Right forelimb (tissue), 1 donor: ENCODE measurements around the gene MTHFR.

Source experiments
- DNase-seq: peaks from one replicate; pipeline ENCODE4 v3.0.0-alpha.2; 2018

MTHFR gene

GRCh38 chr1:11805422-11806306 lies at the start of gene MTHFR, which contains the start of gene CLCN6:
TSS of gene MTHFR (minus strand) at chr1:11805964. CDS start at chr1:11803116, 2,848 bp downstream.
TSS of gene CLCN6 (plus strand) at chr1:11806191. CDS start at chr1:11806263, 72 bp downstream.
- DNase-seq, result peak; percentile 99

DNA sequence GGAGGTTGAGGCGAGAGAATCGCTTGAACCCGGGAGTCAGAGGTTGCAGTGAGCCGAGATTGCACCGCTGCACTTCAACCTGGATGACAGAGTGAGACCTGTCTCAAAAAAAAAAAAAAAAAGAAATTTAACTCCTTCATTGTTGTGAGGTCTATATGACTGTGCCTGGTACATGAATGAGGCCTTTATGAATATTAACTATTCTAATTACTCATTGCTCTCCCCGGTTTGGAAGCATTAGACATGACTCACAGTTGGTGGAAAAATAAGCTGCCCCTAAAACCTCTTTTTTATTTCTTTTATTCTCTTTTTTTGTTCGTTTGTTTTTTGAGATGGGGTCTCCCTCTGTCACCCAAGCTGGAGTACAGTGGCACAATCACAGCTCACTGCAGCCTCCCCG lies 49.7 kb upstream of the MTHFR start:
- no peak for DNase-seq

DNA sequence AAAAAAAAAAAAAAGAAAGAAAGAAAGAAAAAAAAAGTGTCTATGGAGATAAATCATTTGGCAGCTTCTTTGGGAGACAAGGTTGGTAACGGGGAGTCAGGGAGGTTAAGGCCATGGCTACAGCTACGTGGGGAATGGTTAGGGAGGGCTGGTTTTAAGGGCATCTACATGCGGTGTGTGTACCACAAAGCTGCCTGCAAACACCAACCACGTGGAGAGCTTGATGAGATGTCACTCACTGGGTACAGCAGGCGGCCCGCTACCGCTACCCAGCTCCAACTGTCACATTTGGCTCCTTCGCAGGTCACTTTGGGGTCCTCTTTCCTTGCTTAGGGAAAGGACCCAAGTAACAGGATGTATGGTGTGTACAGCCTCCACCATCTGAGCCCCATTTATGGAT lies 48.8 kb upstream of the MTHFR start:
- no peak for DNase-seq

- no peak for DNase-seq
These were observed 45.4 kb upstream of the MTHFR start for GRCh38 chr1:11851180-11851579.

DNA sequence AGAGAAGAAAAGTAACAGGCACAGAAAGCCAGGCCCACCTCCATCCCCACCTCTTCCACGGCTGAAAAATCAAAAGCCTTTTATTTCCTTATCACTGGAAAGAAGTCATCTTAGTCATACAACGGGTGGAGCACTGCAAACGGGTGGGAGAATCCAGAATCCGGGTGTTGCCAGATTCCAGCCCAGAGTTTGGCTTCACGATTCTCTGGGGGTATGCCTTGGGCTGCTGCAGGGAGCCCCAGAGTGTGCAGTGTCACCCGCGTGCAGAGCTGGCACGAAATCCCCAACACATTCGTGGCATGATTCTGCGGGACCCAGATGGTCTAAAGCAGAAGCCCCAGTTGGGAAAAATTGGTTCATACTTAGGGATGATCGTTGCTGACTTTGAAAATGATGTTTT lies 44.4 kb upstream of the MTHFR start:
- no peak for DNase-seq

DNA sequence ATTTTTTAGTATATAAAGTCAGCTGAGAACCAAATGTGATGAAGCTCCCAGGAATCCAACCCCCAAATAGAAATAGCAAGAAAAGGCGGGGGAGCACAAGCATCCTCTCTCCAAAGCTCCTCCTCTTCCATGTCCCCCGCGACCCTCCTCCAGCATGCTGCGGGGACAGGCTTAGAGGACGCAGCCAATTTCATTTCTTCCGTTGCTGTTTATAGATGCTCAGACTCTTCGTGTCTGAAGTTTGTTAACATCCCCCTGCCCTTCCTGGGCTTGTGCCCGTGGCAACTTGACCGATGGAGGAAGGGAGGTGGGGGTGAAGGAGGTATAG lies 42.6 kb upstream of the MTHFR start:
- DNase-seq, result no peak

- peak; percentile 56 for DNase-seq
These were observed 42.1 kb upstream of the MTHFR start, which contains the start of gene NPPA for GRCh38 chr1:11847667-11848372. TSS of gene NPPA (minus strand) at chr1:11847783. CDS start at chr1:11847684, 99 bp downstream.

DNA sequence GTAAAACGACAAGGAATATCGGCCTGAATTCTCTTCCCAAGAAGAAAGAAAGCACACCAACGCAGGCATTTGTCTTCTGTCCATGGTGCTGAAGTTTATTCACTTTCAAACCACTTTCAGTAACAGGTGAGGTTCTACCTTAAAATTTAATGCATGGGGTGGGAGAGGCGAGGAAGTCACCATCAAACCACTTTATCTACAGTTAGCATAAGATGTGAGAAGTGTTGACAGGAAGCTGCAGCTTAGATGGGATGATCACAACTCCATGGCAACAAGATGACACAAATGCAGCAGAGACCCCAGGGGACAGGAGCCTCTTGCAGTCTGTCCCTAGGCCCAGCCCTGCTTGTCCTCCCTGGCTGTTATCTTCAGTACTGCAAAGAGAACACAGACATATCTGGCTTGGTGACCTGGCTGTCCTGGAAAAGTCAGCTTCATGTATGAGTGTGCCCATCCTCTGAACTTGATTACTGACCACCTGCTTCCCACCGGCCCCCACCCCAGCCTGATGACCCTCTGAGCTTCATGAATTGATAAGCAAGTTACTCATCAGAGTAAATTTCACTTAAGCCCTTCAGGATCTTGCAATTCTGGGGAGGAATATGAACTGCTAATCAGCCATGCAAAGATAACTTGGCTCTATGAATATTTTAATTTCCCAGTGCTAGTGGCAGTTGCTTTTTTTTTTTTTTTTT lies 40.0 kb upstream of the MTHFR start:
- DNase-seq, result no peak

GRCh38 chr1:11842154-11843041 lies 36.6 kb upstream of the MTHFR start:
- no peak for DNase-seq

GRCh38 chr1:11841245-11842153 lies 35.7 kb upstream of the MTHFR start:
- DNase-seq, result no peak

GRCh38 chr1:11839727-11840705 lies 34.3 kb upstream of the MTHFR start:
- DNase-seq, result no peak

- peak; percentile 83 for DNase-seq
These were observed 32.8 kb upstream of the MTHFR start for GRCh38 chr1:11838349-11839272.

DNA sequence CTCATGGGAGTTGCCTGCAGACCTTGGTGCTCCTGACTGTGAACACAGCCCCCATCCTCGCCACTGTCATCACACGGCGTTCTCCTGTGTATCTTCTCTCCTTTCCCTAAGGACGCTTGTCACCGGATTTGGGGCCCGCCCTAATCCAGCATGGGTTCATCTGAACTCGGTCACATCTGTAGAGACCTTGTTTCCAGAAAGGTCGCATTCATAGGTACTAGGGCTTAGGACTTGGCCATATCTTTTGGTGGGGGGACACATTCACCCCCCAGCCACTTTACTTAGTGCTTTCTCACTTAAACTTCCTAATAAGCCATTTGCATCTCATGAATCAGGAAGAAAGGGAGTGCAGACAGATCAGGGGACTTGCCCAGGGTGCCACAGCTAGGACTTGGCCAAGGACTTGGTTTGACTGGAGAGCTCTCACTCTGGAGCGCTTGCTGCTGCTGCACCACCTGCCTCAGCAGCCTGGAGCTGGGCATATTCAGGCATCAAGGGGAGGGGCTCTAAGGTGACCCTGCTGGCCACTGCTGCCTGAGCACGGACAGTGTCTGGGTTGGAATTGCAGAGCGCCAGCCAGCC lies 32.1 kb upstream of the MTHFR start:
- no peak for DNase-seq

DNA sequence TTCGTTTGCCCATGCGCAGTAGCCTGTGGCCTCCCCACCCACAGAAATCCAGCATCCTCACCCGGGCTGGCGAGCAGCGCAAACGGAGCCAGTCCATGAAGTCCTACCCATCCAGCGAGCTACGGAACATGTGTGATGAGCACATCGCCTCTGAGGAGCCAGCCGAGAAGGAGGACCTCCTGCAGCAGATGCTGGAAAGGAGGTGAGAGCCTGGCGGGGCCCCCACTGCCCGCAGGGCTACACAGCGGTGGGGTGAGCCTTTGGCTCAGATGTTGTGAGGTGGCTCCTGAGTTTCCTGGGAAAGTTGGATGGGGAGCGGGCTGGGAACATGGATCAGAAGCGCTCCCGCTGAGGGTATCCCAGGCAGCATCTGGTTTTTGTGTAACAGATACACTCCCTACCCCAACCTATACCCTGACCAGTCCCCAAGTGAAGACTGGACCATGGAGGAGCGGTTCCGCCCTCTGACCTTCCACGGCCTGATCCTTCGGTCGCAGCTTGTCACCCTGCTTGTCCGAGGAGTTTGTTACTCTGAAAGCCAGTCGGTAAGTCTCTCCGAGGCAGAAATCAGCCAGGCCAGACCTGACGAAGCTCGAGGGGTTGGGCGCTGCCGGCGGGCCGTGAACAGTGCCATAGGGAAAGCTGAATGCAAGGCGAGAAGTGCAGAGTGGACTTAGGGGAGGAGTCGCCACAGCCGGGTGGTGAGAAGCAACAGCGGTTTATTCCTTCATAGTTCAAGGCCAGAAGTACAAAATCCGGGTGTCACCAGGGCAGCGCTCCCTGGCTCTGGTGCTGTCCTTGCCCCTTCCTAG lies 31.4 kb upstream of the MTHFR start:
- no peak for DNase-seq

DNA sequence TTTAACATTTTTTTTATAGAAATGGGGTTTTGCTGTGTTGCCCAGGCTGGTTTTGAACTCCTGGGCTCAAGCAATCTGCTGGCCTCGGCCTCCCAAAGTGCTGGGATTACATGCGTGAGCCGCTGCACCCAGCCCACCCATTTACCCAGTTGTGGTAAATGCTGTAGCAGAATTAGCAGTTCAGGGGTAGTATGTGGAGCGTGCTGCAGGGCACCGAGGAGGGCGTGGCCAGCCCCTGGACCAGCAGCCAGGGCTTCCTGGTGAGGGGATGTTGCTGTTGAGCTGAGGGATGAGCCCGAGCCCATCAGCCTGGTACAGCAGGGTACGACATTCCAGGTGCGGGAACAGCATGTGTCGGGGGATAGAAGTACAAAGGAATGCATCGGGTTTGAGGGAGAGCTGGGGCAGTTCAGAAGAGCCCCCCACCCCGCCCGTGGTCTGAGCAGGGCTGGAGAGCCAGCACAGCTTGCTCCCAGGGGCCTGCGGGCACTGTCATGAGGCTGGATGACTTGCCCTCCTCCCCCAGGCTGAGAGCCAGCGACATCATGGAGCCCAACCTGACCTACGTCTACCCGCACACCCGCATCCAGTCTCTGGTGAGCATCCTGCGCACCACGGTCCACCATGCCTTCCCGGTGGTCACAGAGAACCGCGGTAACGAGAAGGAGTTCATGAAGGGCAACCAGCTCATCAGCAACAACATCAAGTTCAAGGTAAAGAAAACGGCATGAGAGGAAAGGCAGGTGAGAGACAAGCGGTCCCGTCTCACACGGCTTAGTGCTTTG lies 29.9 kb upstream of the MTHFR start:
- DNase-seq, result no peak

GRCh38 chr1:11833900-11834299 lies 28.1 kb upstream of the MTHFR start:
- no peak for DNase-seq

DNA sequence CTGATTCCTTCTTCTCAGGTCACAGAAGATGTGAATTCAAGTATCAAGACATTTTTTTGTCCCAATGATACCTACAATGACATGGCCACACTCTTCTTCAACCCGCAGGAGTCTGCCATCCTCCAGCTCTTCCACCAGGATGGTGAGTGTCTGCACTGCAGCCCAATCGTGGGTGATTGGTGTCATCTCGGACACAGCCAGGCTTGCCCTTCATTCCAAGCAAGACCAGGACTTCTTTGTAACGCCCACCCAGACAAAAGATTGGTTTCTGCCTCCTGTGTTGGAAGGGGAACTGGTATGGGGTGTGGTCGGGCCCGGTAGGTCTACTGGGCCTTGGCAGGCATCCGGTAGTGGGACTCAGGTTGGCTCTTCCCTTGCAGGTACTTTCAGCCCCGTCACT lies 27.7 kb upstream of the MTHFR start:
- no peak for DNase-seq
